ENCODE data around the gene AATK. TPM values are rescaled to one million over a fixed set of nuclear protein-coding genes. Genes with fewer than 3 reads are reported as not detected.

AATK gene
- total and polyA plus RNA-seq, 2 of the 4 experiments (the other 2 are of a cell fraction) = under 0.01 to 0.21 TPM

DNA sequence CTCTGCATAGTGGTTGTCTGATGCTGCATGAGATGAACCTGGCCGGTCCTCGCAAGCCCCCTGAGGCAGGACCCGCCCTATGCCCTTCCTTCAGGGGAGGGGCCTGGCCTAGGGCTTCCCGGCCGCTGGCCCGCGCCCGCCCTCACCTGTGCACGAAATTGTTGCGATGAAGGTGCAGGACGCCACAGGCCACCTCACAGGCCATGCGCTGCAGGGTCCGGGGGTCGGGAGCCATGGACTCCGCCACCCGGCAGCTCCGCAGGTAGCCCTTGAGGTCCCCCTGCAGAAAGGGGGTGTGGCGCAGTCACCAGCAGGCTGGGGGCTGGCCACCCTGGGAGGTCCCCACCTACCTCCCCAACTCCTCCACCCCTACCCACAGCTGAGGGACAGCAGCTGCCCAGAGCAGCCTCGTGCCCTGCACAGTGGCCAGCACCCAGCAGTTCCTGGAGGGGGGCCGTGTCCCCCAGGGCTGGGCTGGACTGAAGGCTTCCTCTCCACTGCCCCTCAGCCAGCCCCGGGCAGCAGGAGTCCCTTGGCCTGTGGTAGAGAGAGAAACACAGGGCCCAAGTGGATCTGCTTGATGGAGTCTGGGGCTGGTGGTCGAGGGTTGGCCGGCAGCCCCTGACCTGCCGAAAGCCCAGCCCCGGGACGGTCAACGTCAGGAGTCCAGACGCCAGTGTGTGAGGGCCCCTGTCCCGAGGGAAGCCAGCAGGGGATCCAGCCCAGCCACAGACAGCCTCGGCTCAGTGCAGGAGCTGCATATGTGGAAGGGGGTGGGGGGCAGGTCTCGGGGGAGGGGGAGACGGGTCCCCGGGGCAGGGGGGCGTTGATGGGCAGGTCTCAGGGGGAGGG is 39.5 kb downstream of the AATK start:
- CTCF ChIA-PET = no interaction called here

More for the DNA sequence above, 39.5 kb downstream of the AATK start:
- Histone ChIP-seq H3K9me3 (ENCODE audit: control insufficient read depth, insufficient read depth, low read length) (no peaks in the 10 kb centered on the region), H2AK9ac (replicated peaks; ENCODE audit: low read depth, low read length, poor library complexity) (no peak overlapping the region), H3K18ac (ENCODE audit: low read depth, low read length) (no peak overlapping the region), H3K4me2 (ENCODE audit: low read depth, low read length) (no peak overlapping the region), H3K23ac (ENCODE audit: low read depth, low read length) (no peak overlapping the region), H3K27ac (ENCODE audit: insufficient read depth, low read length) (no peak overlapping the region), H2AK5ac (ENCODE audit: low read depth, low read length) (no peak overlapping the region), H4K8ac (ENCODE audit: low read depth in 2 of 2, low read length in 2 of 2) (no peak overlapping the region), H2BK5ac (ENCODE audit: low read depth, low read length, poor library complexity, severe bottlenecking) (no peak overlapping the region), H3K9ac (ENCODE audit: low read depth, low read length) (no peak overlapping the region), H3K4me3 (ENCODE audit: insufficient read depth, low read depth, low read length) (no peak overlapping the region), H3K36me3 (ENCODE audit: control insufficient read depth, insufficient read depth, low read length) (no peaks in the 10 kb centered on the region), H2BK20ac (ENCODE audit: low read depth, low read length) (no peak overlapping the region), H3K27me3 (ENCODE audit: control insufficient read depth, insufficient read depth, low read length) (peaks cover 41% of the 10 kb centered on the region), H3K79me1 (ENCODE audit: low read depth in 1 of 2, low read length in 2 of 2) (no peaks in the 10 kb centered on the region), H4K91ac (ENCODE audit: insufficient read depth, low read depth, low read length) (no peak overlapping the region), H3K4ac (ENCODE audit: low read depth, low read length) (no peak overlapping the region), H2BK120ac (ENCODE audit: low read depth, low read length) (no peak overlapping the region), H3K56ac (ENCODE audit: extremely low read depth, insufficient read depth, low read length) (no peak overlapping the region), H3K4me1 (ENCODE audit: control insufficient read depth, insufficient read depth, low read length) (no peaks in the 10 kb centered on the region), H4K5ac (ENCODE audit: low read depth, low read length) (no peak overlapping the region), H2AFZ (replicated peaks; ENCODE audit: low read length, poor library complexity) (peak overlapping the region; percentile 5), H3K14ac (replicated peaks; ENCODE audit: low read depth, low read length) (no peak overlapping the region), H3K9me1 (ENCODE audit: insufficient read depth, low read length) (no peaks in the 10 kb centered on the region), H4K20me1 (ENCODE audit: insufficient read depth, low read length) (no peaks in the 10 kb centered on the region), H2BK15ac (ENCODE audit: low read depth, low read length) (no peak overlapping the region)
- WGBS, 2 experiments (ENCODE audit: extremely low coverage in 2 of 2, insufficient read length in 1 of 2) = 87% methylated on average over 5 of the region's 34 CpGs; no CpG with 5 or more reads in 1 of the 2 experiments
- dilution Hi-C loops (cut with HindIII; ENCODE audit: low sequenced_read_pairs, unreplicated experiment) = no loop called here
- POLR2A ChIA-PET (ENCODE audit: unreplicated experiment) = no interaction called here
- intact Hi-C loops (cut with micrococcal nuclease) = no loop called here
- DNase-seq = no peak
- no peak for TF ChIP-seq SMC3 (IDR thresholded peaks at IDR 0.05; ENCODE audit: low read depth, low read length)
- no peak for TF ChIP-seq CHD1 (IDR thresholded peaks at IDR 0.05; ENCODE audit: low read depth, low read length)
- TF ChIP-seq, protein P1, sequence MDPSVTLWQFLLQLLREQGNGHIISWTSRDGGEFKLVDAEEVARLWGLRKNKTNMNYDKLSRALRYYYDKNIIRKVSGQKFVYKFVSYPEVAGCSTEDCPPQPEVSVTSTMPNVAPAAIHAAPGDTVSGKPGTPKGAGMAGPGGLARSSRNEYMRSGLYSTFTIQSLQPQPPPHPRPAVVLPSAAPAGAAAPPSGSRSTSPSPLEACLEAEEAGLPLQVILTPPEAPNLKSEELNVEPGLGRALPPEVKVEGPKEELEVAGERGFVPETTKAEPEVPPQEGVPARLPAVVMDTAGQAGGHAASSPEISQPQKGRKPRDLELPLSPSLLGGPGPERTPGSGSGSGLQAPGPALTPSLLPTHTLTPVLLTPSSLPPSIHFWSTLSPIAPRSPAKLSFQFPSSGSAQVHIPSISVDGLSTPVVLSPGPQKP (IDR thresholded peaks at IDR 0.05; ENCODE audit: borderline replicate concordance, low read depth, low read length) = no peak
- in situ Hi-C loops (cut with MboI; ENCODE audit: low sequenced_read_pairs) = no loop called here
- no peak for ATAC-seq (ENCODE audit: low read depth)
- no TSS peak for BruUV-seq (replicated peaks)

Measured in IMR-90 (cell line).